ENCODE data around the gene C4orf54.

GRCh38 chr4:99668472-99668871, 10.8 kb upstream of the C4orf54 start:
- TF ChIP-seq CTCF (IDR thresholded peaks at IDR 0.05) (no peak), POLR2A (IDR thresholded peaks at IDR 0.05) (no peak)

Data from tibial nerve (tissue), 3 donors.